HG03175 (cell line): Measurements from ENCODE around the gene ADAT3.
"Not testable (repeated sequence)": the region's sequence is repeated elsewhere in the genome, so short reads cannot be mapped to it uniquely, and the experiment has no call there.

Experiments used
- ATAC-seq: cut with Tn5 transposase; IDR thresholded peaks from one replicate; pipeline ENCODE4 v1.9.1; 2021; ENCODE audit warnings: mild to moderate bottlenecking, moderate library complexity; ENCODE audit not compliant: unreplicated experiment

The ADAT3 gene

DNA sequence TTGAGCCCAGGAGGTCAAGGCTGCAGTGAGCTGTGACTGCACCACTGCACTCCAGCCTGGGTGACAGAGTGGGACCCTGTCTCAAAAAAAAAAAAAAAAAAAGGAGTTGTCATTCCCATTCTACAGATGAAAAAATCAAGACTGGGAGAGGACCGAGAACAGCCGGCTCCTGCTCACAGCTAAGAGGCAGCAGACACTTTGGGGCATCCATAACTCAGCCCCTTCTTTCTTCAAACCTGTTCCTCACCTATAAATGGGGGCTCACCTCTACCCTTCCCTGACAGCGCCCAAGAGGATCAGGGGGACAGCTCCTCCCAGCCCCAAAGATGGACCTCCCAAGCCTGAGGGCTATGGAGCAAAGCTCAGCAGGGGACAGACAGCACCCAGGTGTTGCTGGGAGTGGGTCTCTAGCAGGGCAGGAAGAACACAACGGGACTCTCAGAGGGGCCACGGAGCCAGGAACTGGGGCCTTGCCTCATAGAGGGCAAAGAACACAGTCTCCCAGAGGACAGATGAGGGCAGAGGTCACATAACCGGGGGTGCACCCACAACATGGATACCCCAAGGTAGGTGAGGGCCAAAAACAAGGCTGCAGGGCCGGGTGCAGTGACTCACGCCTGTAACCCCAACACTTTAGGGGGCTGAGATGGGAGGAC lies 38.4 kb upstream of the ADAT3 start:
- ATAC-seq: no peak

DNA sequence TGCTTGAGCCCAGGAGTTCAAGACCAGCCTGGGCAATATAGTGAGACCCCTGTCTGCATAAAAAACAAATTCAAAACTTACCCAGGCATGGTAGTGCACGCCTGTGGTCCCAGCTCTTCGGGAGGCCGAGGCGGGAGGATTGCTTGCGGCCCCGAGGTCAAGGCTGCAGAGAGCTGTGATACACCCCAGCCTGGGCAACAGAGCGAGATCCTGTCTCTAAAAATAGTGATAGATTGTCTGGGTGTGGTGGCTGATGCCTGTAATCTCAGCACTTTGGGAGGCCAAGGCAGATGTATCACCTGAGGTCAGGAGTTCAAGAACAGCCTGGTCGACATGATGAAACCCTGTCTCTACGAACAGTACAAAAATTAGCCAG lies 37.9 kb upstream of the ADAT3 start:
- ATAC-seq: no peak

DNA sequence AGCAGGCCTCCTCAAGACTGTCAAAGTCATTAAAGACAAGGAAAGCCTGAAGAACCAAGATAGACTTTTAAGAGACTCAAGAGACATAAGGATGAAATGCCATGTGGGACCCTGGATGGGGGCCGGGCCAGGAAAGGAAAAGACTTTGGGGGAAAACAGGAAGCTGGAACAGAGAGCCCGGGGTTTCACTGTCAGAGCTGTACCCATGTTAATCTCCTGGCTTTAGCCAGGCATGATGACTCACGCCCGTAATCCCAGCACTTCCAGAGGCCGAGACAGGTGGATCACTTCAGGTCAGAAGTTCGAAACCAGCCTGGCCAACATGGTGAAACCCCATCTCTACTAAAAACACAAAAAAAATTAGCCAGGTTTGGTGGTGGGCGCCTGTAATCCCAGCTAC lies 36.2 kb upstream of the ADAT3 start:
- no peak for ATAC-seq

DNA sequence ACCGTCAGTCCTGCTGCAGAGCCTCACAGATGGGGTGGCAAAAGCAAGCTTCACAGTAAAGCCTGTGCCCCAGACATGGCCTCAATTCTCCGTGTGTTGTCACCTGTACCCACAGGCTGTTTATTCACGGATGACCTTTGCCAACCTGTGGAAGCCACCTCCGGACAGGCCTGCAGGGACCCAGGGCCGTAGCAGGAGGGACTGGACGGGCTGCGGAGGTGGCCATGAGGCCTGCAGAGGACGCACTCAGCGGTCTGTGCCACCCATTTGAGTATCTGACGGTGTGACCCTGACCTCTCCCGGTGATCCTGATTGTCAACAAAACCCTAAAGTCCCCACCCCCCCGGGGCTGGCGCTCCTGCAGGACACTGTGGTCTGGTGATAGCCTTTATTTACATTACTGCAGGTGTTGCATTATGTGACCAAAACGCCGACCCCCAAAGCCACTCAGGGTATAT lies 34.0 kb upstream of the ADAT3 start:
- ATAC-seq: no peak

DNA sequence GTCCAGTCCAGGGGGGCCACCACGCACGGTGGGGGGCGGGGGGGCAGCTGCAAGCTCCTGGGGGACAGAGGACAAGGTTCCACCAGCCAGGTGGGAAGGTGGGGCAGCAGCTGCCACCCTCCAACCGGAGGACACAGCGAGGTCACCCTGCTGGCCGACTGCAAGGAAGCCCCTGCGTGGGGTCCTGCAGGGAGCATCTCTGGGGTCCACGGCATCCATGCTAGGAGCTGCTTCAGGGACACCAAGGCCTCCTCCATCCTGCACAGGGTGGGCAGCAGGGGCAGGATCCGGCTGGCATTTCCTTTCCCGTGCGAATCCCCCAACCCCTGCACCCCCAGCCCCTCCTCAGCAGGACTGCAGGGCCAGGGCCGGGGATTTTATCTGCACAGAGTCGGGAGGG lies 33.6 kb upstream of the ADAT3 start:
- no peak for ATAC-seq

DNA sequence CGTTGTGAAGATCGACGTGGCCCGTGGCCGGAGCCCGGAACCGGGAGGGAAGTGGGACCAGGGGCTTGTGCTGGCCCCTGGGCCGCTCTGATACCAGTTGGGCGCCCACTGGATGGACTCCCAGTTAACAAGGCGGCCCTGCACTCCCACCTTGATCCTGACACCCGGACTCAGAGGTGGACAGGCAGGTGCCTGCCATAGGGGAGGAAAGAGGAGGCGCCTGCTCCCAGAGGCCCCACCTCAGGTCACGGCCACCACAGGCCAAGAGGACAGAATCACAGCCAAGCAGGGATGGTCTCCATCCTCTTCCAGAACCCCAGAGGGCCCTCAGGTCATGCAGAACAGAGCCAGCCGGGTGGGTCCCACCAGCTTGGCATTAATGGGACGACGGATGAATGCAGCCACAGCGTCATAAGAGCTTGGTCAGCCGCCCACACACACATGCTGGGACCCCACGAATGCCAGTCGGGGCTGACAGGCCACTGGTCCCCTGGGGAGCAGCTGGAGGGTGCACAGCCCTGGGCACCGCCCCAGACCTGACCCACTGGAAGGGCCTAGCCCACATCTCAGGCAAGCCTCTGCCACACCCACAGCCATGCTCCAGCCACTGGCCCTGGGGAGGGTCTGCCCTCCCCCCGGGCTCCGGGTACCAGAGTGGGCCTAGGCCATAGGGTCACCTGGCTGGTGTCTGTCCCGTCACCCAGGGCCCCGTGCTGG lies 32.2 kb upstream of the ADAT3 start:
- no peak for ATAC-seq

DNA sequence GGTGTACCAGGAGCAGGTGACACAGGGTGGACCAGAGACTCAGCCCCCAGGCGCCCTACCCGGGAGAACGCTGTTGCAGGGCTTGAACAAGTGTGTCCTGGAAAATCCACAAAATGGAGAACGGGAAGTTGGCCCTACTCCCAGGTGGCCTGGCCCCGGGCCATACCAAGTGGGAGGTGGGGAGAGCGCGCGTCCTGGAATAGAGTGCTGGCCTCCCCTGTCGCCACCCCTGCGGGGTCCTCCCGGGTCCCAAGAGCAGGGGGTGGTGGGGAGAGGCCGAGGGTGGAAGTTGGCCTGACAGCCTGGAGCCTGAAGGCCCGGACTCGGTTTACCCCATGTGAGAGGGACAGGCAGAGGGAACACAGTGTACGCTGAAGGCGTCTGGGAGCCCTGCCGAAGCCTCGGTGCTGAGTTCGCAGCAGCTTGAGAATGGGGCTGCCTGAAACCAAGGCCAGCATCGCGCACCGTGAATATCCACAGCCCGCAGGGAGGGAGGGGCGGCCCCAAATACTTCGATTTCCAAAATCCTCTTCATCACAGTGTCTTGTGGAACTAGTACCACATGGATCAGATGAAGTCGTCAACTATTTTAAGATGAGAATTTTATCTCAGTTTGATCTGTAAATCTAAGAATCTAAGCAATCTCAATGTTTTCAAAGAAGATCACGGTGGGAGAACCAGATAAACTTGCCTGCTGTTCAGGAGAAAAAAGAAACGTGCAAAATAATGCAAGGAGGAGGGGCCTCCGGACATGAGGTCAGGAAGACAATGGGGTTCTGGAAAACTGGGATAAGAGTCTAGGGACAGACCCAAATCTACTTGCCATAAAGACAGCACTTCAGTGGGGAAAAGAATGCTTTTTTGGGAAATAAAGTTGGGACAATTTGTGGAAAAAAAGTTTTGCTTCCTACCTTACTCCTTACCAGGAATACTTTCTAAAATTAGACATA lies 31.4 kb upstream of the ADAT3 start:
- ATAC-seq: no peak

DNA sequence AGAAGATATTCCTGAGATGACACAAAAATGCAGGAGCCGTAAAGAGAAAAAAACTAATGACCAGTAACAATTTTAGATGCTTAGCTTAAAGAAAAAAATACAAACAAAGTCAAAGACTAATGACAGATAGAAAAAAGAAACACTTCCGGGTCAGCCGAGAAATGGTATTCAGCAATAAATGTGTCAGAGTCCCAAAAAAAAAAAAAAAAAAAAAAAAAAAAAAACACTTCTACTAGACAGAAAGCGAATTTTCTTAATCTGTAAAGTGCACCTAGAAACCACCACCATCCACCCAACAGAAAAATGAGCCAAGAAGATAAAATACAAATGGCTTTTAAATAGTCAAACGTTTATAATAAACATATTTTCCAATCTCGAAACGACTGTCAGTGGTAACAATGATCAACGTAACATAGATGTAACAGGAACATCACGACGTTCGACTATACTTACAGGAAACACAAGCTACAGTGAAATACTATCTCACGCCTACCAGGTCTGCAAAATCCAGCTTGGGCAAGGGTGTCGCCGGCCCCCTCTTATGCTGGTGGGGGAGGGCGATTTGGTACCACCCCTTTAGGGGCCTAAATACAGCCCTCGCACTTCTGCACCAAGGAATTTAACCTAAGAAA lies 30.5 kb upstream of the ADAT3 start:
- no peak for ATAC-seq

DNA sequence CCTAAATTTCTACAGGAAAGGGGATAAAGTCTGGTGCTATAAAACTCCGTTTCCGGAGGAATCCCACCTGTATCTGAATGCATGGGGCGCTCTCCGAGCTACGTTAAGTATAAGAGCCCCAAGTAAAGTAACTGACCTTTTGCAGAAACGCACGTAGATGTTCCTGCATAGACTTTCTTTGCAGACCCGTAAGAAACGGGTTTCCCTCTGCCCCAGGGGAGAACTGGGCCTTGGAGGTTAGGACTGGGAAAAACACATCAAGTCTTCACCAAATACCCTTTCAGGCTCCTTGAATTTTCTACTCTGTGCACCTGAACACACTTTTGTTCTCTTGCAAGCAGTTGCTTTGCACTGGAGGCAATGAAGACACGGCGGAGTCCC lies 29.9 kb upstream of the ADAT3 start:
- ATAC-seq: not testable (repeated sequence)

DNA sequence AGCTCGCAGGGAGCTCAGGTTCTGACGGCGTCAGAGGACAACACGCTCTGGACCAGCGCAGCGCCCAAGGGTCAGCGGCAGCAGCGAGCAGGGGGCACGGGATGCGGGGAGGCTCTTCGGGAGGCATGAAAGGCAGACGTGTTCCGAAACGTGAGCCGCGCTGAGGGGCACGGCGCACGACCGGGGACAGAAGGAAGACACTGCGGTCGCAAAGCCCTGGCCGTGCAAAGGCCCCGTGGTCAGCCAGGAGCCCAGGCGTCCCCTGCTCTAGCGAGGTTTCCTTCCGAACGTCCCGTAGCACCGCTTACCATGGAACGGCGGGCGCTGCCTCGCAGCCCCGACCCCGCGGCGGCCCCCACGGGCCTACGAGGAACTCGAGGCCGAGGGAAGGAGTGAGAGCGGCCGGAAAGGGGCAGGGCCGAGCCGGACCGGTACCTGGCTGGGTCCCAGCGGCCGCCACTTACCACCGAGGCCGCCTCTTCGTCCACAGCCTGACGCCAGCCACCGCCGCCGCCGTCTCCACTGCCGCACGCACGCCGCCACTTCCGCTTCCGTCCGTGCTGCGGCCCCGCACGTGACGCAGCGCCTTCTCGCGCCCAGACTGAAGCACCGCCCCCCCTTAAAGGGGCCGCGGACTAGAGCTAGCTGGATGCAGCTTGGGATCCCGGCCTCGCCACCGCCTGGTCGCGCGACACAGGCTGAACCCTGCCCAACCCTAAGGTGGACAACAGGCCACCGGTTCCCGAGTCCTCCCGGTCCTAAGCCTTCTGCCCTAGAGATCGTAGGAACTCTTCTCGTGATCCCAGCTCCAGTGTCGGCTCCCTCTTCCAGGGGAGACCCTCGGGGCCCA lies 29.3 kb upstream of the ADAT3 start:
- ATAC-seq: peak; percentile 95

DNA sequence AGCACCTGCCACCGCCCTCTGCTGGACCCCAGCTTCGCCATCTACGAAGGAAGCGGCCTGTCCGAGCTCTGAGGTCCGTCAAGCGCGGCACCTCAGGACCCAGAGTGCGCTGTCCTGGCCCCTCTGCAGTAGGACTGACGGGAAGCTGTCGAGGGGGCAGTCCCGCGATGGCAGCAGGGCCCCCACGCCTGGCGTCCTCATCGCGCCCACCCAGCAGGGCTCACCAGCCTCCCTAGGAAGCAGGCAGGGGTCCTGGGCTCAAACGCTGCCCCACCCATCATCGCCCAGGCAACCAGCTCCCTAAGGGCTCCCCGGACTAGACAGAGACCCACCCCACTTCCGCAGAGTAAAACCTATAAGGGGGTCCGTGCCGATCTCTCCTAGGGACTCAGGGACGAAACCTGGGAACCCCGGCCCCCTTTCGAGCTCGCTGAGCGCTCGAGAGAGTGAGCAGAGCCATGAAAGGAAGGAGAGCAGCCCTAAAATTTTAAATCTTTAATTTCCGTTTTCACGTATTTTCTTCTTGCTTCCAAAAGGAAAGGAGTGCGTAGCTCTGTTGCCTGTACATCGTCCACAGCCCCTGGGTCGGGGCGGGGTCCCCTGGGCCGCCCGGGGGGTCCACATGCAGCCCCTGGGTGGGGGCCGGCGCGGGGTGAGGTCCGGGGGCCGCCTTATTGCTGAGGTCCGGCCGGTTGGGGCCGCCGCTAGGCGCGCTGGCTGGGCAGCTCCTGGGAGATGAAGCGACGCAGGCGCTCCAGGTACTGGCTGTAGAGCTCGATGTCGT lies 28.5 kb upstream of the ADAT3 start:
- ATAC-seq: peak; percentile 25

DNA sequence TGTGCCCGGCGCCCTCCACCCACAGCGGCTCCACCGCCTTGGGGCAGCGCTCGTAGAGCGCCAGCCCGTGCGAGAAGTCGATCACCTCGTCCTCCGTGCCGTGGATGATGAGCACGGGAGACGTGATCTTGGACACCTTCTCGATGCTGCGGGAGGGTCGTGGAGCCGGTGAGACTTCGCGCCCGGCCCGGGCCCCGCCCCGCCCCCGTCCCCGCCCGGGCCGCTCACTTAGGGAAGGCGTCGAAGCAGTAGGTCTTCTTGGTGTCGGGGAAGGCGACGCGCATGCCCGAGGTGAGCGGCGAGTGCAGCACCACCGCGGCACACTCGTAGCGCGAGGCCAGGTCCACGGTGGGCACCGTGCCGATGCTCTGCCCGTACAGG lies 27.9 kb upstream of the ADAT3 start:
- not testable (repeated sequence) for ATAC-seq

DNA sequence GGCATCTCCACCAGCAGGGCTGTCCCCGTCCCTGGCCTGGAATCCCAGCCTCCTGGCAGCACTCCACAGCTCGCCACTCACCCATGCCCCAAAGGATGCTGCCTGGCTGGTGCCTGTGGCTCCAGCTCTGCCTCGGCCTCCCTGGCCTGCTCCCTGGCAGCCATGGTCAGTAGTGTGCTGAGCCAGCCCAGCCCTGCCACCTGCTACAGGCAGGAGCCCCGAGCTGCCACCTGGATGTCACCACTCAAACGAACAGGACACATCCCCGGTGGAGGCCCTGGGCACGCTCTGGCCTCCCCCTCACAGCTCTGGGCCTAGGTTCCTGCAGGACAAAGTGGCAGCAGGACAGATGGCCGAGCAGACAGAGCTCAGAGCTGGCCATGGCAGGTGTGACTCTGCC lies 26.6 kb upstream of the ADAT3 start:
- not testable (repeated sequence) for ATAC-seq

DNA sequence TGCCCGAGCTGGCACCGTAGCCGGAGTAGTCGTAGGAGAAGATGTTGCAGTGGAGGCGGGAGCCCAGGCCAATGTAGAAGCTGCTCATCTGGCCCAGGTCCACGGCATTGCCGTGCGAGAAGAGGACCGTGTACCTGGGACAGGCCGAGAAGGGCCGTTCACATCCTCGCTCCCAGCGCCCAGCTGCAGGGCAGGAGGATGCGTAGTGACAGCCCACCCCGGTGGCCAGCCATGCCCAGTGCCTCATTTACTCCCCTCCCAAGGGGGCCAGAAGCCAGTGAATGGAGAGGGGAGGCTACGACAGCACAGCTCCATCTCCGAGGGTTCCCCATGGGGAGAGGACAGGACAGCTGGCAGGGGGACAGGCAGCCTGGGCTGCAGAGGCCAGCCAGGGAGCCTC lies 25.2 kb upstream of the ADAT3 start:
- not testable (repeated sequence) for ATAC-seq

DNA sequence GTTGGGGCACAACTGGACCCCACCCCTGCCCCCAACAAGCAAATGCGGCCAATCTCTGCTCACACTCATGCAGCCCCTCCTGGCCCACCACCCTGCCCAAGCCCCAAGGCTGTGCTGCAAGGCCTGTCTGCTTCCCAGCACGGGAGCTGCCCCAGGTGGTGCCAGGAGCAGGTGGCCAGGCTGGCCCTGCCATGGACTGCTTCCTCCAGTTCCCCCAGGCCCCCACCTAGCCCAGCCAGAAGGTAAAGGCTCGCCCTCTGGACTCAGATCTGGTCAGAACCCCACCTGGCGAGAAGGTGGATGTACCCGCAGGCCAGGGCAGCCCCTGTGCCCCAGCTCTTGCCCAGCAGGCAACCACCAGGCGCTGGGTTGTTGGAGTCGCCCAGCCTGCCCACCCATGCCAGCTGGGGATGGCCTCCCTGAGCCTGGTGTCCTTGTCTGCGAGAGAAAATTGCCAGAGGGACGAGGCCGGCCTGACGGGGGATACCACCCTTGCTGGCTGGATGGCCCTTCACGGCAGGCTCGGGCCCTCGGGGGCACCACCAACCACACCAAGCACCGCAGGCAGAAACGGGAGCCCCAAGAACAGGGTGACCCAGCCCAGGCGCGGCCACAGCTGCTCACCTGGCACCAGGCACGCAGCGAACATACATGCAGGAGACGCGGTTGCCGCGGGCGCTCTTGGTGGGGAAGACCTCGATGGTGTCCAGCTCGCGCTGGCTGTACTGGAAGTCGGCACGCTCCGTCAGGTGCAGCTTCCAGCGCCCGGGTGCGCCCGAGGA lies 24.4 kb upstream of the ADAT3 start:
- ATAC-seq: no peak

DNA sequence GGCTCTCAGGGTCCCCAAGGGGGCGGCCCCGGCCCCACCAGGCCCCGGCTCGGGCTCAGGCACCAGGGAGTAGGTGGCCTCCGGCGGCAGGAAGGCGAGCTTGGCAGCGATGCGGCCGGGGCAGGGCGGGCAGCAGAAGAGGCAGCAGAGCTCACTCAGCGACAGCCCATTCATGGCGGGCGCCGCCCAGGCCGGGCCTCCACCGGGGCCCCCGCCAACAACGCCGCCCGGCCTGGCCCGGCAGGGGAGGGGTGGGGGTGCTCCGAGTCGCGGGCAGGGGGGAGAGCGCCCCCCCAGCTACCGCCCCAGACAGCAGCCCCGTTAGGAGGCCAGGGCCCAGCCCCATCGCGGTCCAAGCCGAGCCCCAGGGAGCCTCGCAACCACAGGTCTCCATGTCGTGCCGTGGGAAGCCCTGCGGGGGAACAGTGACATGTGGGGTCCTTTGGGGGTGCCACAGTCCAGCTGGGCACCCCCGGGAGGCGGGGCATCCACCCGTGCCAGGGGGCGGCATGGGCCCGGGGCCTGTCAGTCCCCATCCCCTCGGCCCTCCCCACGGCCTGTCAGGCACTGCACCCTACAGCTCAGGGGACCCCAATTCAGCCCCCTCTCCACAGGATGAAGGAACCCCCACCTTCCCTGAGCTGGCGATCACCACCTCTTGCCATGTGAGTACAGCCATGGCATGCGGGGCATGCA lies 23.7 kb upstream of the ADAT3 start:
- not testable (repeated sequence) for ATAC-seq

DNA sequence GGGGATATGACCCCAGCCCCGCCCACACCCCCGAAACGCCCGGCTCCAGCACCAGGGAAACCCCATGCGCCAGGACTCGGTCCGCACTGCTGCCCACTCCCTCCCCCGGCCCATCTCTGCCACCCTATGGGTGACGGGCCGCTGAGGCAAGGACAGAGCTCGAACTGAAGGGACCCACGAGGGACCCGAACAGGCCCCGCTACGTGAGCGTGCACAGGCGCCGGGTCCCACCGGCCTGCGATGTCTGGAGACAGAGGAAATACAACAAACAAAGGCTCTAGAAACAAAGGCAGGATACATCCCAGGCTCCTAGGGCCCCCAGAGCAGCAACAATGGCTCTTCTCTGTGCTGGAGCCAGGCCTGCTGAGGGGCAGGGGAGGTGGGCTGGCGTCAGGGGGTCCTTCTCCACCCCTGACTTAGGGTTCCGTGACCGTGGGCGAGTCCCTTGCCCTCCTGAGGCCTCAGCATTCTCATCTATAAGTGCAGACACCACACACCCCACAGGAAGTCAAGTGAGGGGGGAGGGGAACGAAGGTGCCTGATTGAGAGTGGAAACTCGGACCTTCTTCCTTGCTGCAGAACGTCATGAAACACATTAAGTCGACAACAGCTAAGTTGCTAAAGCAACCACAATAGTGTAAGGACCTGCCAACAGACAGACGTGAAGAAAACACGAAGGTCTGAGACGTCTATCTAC lies 23.0 kb upstream of the ADAT3 start:
- no peak for ATAC-seq
